GM18858 (cell line): ENCODE data around the gene PHLDA1.
"Not testable (repeated sequence)": the region's sequence is repeated elsewhere in the genome, so short reads cannot be mapped to it uniquely, and the experiment has no call there.

Experiments used
- ATAC-seq: cut with Tn5 transposase; IDR thresholded peaks from one replicate; pipeline ENCODE4 v1.9.1; 2021; ENCODE audit not compliant: unreplicated experiment

PHLDA1 gene

DNA sequence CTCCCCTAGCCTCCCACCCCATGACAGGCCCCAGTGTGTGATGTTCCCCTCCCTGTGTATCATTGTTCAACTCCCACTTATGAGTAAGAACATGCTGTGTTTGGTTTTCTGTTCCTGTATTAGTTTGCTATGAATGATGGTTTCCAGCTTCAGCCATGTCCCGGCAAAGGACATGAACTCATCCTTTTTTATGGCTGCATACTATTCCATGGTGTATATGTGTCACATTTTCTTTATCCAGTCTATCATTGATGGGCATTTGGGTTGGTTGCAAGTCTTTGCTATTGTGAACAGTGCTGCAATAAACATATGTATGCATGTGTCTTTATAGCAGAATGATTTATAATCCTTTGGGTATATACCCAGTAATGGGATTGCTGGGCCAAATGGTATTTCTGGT, 43.9 kb downstream of the PHLDA1 start:
- not testable (repeated sequence) for ATAC-seq

DNA sequence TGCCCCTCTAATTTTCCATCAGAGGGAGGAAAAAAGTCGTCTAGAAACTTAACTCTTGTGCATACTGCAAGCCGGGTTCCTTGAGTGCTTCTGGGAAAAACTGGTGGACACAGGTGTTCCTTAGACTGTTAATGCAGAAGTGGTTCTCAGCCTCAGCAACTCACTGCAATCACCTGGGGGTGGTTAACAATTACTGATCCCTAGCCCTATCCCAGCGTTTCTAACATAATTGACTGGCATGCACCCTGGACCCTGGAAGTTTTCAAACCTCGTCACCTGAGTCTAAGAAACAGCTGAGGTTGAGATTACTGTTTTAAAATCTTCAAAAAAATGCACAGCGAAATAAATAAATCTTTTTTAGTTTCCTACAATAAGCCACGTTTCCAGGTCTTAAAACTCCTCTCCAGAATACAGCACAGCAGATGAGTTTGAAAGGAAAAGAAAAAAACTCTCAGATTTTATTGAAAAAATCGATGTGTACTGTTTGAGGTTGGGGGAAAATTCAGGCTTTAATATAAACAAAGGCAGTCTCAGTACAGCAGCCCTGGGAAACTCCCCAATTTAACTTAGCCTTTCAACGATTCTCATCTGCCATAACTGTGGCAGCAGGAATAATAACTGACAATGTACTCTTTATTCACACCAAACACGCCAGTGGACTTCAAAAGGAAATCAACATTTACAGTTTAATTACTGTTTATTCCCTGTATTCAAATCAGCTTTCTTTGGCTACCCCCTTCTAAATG, 45.4 kb downstream of the PHLDA1 start:
- no peak for ATAC-seq

DNA sequence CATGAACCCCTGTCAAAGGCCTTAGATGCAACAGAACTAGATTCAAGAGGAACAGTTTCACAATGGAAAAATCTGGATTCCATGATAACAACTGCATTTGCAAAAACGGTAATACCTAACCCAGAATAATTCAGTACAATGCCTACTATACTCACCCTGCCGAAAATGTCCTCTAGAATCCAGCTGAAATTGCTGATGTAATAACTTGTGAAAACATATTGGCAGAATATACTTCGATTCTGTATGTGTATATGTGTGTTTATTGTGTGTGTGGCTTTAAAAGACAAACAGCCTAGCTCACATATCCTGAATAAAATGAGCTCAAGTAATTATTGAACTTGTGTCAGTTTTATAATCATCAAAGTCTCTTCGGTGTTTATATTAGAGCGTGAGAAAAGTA, 46.0 kb downstream of the PHLDA1 start:
- ATAC-seq = no peak

DNA sequence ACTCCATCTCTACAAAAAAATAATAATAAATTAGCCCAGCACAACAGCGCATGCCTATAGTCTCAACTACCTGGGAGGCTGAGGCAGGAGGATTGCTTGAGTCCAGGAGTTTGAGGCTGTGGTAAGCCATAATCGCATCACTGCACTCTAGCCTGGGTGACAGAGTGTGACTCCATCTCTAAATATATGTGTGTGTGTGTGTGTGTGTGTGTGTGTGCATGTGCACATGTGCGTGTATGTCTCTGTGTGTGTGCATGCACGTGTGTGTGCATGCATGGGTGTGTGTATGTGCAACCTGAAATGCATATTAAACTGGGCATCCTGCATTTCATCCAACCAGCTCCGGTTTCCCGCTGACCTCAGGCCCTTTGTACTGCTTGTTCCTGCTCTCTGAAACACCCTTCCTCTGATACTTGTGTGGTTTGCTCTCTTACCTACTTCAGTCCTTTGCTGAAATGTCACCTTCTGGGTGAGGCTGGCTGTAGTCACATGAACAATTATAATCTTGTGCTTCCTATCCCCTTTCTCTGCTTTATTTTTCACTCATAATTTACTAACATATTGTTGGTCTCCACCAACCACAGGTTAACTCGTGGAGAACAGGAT, 46.9 kb downstream of the PHLDA1 start:
- no peak for ATAC-seq

DNA sequence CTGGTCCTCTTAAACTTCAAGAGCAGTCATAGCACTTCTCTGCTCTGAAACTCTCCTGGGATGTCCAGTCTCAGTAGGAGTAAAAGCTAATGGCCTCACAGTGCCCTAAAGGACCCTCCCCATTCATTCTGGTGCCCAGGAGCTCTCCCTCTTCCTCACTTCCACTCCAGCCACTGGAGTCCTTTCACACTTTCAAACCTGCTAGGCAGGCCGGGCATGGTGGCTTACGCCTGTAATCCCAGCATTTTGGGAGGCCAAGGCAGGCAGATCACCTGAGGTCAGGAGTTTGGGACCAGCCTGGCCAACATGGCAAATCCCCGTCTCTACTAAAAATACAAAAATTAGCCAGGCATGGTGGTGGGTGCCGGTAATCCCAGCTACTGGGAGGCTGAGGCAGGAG, 47.7 kb downstream of the PHLDA1 start:
- not testable (repeated sequence) for ATAC-seq

DNA sequence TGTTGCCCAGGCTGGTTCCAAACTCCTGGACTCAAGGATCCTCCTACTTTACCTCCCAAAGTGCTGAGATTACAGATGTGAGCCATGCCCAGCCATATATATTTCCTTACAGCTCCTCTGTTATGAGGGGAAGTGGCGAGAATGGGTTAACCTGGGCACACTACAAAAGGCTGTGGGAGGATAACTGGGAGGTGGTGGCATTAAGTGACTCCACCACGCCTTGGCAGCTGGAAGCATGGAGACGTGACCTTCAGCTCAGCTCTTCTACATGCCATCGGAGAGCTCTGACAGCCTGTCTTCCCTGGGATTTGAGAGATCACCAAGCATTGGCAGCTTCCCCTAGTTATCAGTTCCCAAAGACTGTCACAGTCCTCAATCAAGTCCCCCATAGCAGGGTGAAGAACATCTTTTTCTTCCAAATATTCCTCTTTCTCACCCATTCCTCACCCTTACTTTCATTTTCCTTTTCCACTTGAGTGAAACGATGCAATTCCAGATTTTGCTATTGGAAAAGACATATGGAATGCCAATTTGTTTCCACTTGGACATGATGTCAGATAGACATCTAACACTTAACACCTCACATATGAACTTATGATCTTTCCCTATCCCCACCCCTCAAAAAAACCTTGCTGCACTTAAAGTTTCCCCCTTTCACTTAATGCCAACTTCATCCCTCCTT, 48.5 kb downstream of the PHLDA1 start:
- no peak for ATAC-seq

DNA sequence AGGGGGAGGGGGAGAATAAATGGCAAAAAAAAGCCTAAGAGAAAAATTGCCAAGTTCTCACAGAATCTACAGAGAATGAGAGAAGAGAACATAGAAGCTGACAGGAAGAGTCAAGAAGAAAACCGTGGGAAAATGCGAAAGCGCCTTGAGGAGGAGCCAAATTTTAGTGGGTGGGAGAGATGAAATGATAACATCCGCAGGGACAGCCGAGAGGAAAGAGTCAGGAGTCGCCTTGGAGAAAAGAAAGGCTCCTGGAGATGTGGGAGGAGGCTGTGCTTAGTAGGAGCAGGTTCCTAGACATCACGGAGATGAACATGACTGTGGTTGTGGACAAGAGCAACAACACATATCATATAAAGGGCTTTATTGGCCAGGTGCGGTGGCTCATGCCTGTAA, 49.4 kb downstream of the PHLDA1 start:
- ATAC-seq = no peak

DNA sequence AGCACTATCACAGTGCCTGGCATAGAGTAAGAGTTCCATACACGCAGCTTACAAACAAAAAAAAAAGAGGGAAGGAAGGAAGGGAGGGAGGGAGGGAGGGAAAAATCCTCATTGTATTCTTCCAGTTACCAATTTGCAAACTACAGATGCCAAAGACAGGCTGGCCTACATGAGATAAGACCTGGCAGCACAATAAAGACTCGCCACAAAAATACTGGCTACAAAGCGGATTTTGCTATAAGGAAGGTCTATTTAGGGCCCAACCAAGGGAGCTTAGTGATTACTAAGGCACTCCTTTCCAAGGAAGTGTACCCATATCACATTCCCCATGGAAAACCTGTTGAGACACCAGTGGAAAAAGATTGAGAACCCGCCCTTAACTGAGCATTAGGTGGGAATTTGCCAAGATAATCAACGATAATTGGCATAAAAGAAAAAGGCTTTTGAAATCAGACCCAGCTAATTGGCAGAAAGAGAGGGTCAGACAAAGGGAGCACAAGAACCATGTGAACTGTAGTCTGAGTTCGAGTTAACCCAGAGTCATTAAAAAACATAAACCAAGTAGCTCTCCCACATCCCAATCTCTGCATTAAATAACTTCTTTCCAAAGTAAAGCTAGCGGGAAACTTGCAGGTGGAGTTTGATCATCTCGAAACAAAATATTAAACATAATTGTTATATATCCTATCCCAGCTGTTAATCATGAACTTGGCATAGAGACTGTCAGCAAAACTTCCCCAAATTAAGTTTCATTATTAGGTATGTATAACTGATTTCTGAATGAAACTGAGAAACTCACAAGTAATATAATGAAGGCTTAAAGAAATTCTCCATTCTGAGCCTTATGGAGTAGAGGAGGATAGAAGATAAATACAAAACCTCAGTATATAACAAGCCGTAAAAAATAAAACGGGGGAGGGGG, 50.1 kb downstream of the PHLDA1 start:
- peak; percentile 44 for ATAC-seq

DNA sequence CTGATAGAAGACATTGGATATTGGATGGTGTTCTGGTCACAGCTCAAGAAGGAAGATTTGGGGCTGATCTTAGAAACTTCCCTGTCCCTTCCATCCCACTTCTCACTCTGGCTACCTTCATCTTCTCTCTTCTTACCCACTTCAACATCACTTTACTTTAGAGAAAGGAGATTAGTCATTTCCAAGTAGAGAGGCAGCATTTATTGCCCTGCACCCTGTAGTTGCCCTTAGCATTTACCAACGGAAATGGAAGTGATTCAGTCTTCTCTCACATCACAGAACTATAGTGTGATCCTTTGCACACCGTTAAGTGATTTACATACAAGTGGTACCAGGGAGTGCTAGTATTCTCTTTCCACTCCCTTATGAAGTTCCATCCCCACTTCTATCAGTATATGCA, 52.4 kb downstream of the PHLDA1 start:
- no peak for ATAC-seq

DNA sequence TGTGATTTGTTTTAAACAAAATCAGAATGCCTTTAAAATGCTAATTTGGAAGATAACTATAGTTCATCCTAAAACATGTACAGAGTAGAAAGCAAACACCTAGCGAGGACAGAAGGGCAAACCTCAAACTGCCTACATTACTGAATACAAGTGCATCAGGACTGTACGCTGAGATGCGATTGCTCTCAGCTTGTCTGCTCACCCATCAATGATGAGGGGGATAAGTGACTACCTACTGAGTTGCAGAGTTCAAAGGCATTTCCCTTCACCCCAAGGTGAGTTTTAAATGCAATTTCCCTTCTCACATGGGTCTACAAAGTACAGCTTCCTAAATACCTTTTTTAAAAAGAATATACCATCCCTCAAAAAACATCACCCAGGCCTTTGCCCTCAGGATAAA, 52.9 kb downstream of the PHLDA1 start:
- no peak for ATAC-seq

DNA sequence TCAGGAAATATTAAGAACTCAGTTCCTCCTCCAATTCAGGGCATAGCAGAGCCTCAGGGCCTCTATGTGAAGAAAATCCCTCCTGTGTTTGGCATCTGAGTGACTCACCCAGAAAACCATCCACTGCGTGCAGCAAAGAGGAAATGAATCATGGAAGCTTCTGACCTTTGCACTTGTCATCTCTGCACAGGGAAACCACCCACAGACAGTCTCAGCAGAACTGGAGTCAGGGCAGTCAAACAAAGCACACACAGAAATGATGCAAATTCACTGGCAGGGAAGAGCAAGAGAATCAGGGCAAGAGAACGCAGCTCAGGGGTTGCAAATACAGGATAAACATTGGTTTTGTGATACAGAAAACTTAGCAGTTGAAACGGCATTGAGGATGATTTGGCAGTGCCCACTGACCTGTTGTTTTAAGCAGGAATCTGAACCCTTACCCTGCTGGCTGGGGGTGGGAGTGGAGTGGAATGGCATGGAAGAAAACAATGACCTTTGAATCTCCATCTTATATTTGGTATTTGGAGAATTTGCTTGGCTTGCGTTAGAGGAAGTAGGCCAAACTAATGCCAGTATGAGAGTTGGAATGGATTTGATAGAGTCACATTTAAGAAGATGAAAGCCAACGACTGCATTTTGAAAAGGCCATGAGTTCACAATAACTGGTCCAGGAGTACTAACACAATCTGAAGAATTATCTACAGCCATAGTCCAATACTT, 53.5 kb downstream of the PHLDA1 start:
- ATAC-seq = peak; percentile 98

DNA sequence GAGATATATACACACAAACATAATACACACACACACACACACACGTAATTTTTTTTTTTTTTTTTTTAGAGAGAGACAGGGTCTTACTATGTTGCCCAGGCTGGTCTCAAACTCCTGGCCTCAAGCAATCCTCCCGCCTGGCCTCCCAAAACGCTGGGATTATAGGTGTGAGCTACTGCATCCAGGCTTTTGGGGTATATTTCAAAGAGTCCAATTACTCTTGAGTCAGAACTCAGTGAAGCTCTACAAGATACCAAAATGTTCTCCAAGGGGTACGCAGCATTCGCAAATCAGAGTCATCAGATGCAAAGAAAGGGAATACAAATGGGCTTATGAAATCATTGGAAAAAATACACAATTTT, 54.0 kb downstream of the PHLDA1 start:
- peak; percentile 1 for ATAC-seq

DNA sequence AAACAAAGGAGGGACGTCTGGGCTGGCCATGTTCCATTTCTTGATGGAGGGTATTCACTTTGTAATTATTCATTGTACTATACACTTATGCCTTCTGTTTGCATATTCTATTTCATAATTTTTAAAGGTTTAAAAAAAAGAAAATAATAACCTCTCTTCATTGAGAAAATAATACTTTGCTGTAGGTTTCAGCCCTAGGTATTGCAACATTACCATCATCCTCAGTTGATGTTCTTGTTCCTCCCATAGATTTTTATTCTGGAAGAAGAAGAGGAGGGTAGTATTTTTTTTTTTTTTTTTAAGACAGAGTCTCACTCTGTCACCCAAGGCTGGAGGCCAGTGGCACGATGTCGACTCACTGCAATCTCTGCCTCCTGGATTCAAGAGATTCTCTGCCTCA, 54.7 kb downstream of the PHLDA1 start:
- ATAC-seq = no peak

DNA sequence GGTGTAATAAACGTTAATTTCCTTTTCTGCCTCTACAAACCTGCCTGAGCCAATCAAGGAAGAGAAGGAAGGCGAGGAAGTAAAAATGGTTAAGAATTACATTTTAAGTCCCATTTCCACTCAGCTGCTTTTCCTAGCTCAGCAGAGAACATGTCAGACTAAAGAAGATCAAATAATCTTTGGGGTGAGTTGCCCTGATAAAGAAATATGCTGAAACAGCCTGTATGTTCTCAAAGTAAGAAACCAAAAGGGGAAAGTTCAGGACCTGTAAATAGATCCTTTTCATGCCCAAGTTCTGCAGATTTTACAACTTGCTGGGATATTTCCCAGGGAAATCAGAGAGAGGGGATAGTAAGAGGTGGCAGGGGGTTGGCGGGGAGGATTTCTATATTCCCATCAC, 55.5 kb downstream of the PHLDA1 start:
- no peak for ATAC-seq

DNA sequence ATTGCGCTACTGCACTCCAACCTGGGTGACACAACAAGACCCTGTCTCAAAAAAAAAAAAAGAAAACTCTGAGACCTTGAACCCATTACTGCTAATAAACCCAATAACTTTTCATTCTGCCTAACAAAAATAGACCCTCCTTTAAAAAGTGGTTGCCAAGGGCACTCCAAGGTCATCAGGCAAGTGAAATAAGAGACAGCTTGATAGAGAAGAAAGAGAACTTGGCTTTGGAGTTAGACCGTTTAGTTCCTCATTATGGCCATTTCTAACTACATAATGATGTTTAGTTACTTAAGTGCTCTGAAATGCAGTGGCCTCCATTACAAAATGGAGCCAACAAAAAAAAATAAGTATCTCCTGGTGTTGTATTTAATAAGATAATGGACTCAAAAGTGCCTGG, 55.9 kb downstream of the PHLDA1 start:
- ATAC-seq = no peak
